OCI-LY7 (cell line): ENCODE measurements around the gene LIN9. TPM values are rescaled to one million over a fixed set of nuclear protein-coding genes. Genes with fewer than 3 reads are reported as not detected.

Experiments
- BruUV-seq: library from RNA; stranded (reverse); fragments of 400-500 nt; replicated peaks from 2 replicates; lab custom pipeline; 2021; lab: Mats Ljungman, UMichigan
- CTCF ChIA-PET: fragments of 300-600 bp; sonication (Branson Sonifier 250); formaldehyde crosslinking; loops from one replicate; lab custom pipeline; 2022; ENCODE audit warnings: antibody characterized with exemption; ENCODE audit not compliant: unreplicated experiment; lab: Charles Lee
- POLR2A ChIA-PET: fragments of 300-600 bp; sonication (Branson Sonifier 250); formaldehyde crosslinking; loops from one replicate; lab custom pipeline; 2022; ENCODE audit warnings: antibody characterized with exemption; lab: Charles Lee
- DNase-seq: peaks from one replicate; pipeline ENCODE4 v3.0.0-alpha.2; 2015; ENCODE audit warnings: low spot score
- H2AFZ ChIP-seq: fragments of 200-600 bp; sonication (generic), shearing (Covaris generic); 2 replicates; pipeline ENCODE4 v1.6.1; 2014; ENCODE audit warnings: mild to moderate bottlenecking, antibody characterized with exemption, low read length, moderate library complexity
- H3K27ac ChIP-seq: fragments of 200-600 bp; sonication (generic); 2 replicates; pipeline ENCODE4 v1.5.1; 2014; ENCODE audit warnings: mixed run types, low read depth, mild to moderate bottlenecking, moderate library complexity, low read length, inconsistent platforms; ENCODE audit not compliant: poor library complexity, severe bottlenecking
- H3K36me3 ChIP-seq: fragments of 200-600 bp; sonication (generic); 2 replicates; pipeline ENCODE4 v1.6.1; 2014; ENCODE audit warnings: mild to moderate bottlenecking, antibody characterized with exemption, low read length, moderate library complexity, mixed read lengths; ENCODE audit not compliant: insufficient read depth
- H3K4me1 ChIP-seq: fragments of 200-600 bp; sonication (generic); 2 replicates; pipeline ENCODE4 v1.5.1; 2014; ENCODE audit warnings: mild to moderate bottlenecking, low read length; ENCODE audit not compliant: insufficient read depth, poor library complexity, severe bottlenecking
- H3K4me2 ChIP-seq: fragments of 200-600 bp; sonication (generic); 2 replicates; pipeline ENCODE4 v1.6.1; 2014; ENCODE audit warnings: mild to moderate bottlenecking, low read length
- H3K4me3 ChIP-seq: fragments of 200-600 bp; sonication (generic); 2 replicates; pipeline ENCODE4 v1.5.1; 2014; ENCODE audit warnings: mild to moderate bottlenecking, low read depth, low read length; ENCODE audit not compliant: poor library complexity, severe bottlenecking
- H3K79me2 ChIP-seq: fragments of 200-600 bp; sonication (generic); 2 replicates; pipeline ENCODE4 v1.6.1; 2016; ENCODE audit warnings: low read depth, mild to moderate bottlenecking, low read length, moderate library complexity, mixed read lengths; ENCODE audit not compliant: insufficient read depth
- H3K9me2 ChIP-seq: fragments of 200-600 bp; sonication (generic); 2 replicates; pipeline ENCODE4 v1.6.1; 2016; ENCODE audit warnings: mild to moderate bottlenecking, low read length, mixed read lengths; ENCODE audit not compliant: insufficient read depth
- H3K9me3 ChIP-seq: fragments of 200-600 bp; sonication (generic); 2 replicates; pipeline ENCODE4 v1.6.1; 2014; ENCODE audit warnings: mild to moderate bottlenecking, mixed run types, low read length, mixed read lengths
- H4K20me1 ChIP-seq: fragments of 200-600 bp; sonication (generic); 2 replicates; pipeline ENCODE4 v1.6.1; 2014; ENCODE audit warnings: mild to moderate bottlenecking, antibody characterized with exemption, low read length, moderate library complexity, mixed read lengths; ENCODE audit not compliant: insufficient read depth
- EZH2phosphoT487 ChIP-seq: fragments of 200-600 bp; sonication (generic); IDR thresholded peaks from 2 replicates; pipeline ENCODE4 v1.6.1; 2018; ENCODE audit warnings: low read depth, borderline replicate concordance, mild to moderate bottlenecking, mixed run types, antibody characterized with exemption, low read length, moderate library complexity, mixed read lengths
- intact Hi-C: fragments of 100-400 bp; cut with micrococcal nuclease; formaldehyde crosslinking; loops from one replicate; pipeline ENCODE4 v1.10.0; 2022; ENCODE audit not compliant: unreplicated experiment
- total RNA-seq, 2 experiments: library from RNA; depleted of rRNA in 1 of 2; stranded (reverse); fragments of >200 nt in 1 of 2; shearing (Covaris generic) in 1 of 2; gene quantifications; 2 replicates each; pipeline ENCODE4 v1.2.3, GENCODE V29; 2014 to 2022
- TF ChIP-seq, protein P1 (sequence below): fragments of 200-600 bp; sonication (generic); conservative IDR thresholded peaks from 2 replicates; pipeline ENCODE4 v1.5.1; 2014; ENCODE audit warnings: mild to moderate bottlenecking, antibody characterized with exemption, low read length, moderate library complexity, mixed read lengths

The LIN9 gene
- total RNA-seq, 2 experiments from 2014 or later = 19.7 to 20.1 TPM

DNA sequence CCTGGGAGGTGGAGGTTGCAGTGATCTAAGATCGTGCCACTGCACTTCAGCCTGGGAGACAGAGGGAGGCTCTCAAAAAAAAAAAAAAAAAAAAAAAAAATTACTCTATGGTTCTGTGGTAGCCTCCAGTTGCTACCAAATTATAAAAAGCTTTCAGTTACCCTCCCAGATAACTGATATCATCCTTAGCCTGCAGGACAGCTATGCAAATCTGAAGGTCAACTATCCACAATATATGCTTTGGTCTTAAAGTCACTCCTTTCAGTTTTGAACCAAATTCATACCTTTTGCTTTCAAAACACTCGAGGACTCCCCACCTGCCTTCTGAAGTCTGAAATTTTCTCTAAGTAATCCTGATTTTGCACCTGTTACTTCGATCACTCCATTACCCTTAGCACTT lies 82.4 kb downstream of the LIN9 start:
- peak overlapping the region; percentile 41 for H3K27ac ChIP-seq
- H2AFZ ChIP-seq = no peak overlapping the region
- no peak for DNase-seq
- H3K4me2 ChIP-seq = peak overlapping the region; percentile 49
- H3K9me2 ChIP-seq = no peaks in the 10 kb centered on the region
- ChIA-PET POLR2A (interaction anchor here (0.6 to 2.4 kb wide), 7 partner anchors 14 to 324 kb away, joined by 3 to 9 read pairs (median 4); partner anchors contain the start of gene LIN9), CTCF (interaction anchor here (1.4 kb wide), 1 partner anchor 26 kb away, joined by 3 read pairs; no protein-coding TSS in a partner anchor)
- peaks cover 15% of the 10 kb centered on the region for H3K36me3 ChIP-seq
- no peaks in the 10 kb centered on the region for H4K20me1 ChIP-seq
- intact Hi-C loops = no loop called here
- H3K4me1 ChIP-seq = peaks cover 25% of the 10 kb centered on the region
- BruUV-seq = no TSS peak
- TF ChIP-seq, protein P1, sequence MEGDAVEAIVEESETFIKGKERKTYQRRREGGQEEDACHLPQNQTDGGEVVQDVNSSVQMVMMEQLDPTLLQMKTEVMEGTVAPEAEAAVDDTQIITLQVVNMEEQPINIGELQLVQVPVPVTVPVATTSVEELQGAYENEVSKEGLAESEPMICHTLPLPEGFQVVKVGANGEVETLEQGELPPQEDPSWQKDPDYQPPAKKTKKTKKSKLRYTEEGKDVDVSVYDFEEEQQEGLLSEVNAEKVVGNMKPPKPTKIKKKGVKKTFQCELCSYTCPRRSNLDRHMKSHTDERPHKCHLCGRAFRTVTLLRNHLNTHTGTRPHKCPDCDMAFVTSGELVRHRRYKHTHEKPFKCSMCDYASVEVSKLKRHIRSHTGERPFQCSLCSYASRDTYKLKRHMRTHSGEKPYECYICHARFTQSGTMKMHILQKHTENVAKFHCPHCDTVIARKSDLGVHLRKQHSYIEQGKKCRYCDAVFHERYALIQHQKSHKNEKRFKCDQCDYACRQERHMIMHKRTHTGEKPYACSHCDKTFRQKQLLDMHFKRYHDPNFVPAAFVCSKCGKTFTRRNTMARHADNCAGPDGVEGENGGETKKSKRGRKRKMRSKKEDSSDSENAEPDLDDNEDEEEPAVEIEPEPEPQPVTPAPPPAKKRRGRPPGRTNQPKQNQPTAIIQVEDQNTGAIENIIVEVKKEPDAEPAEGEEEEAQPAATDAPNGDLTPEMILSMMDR = no peak
- no peak for TF ChIP-seq EZH2phosphoT487
- H3K79me2 ChIP-seq = peaks cover 6% of the 10 kb centered on the region; the same call in 1 of the 2 replicates
- H3K9me3 ChIP-seq = no peaks in the 10 kb centered on the region
- no peak overlapping the region for H3K4me3 ChIP-seq

GRCh38 chr1:226223786-226224244 lies 85.1 kb downstream of the LIN9 start:
- H3K4me3 ChIP-seq = peak overlapping the region; percentile 67
- POLR2A ChIA-PET = interaction anchor here (0.5 to 1.4 kb wide), 2 partner anchors 9 to 60 kb away, joined by 3 to 6 read pairs; no protein-coding TSS in a partner anchor
- no peaks in the 10 kb centered on the region for H3K36me3 ChIP-seq
- CTCF ChIA-PET = interaction anchor here (0.5 to 0.7 kb wide), 3 partner anchors 9 to 733 kb away, joined by 3 to 4 read pairs (median 4); no protein-coding TSS in a partner anchor
- no peaks in the 10 kb centered on the region for H4K20me1 ChIP-seq
- peak overlapping the region; percentile 59 for H2AFZ ChIP-seq
- H3K27ac ChIP-seq = no peak overlapping the region
- H3K4me1 ChIP-seq = peaks cover 29% of the 10 kb centered on the region
- peak; percentile 77 for DNase-seq
- H3K79me2 ChIP-seq = no peaks in the 10 kb centered on the region
- peak overlapping the region; percentile 70 for H3K4me2 ChIP-seq
- no TSS peak for BruUV-seq
- no peaks in the 10 kb centered on the region for H3K9me2 ChIP-seq
- TF ChIP-seq EZH2phosphoT487 = no peak
- TF ChIP-seq, protein P1 = peak; percentile 58
- intact Hi-C loops = loop anchor here (5.0 kb wide), 1 partner anchor 48 kb away; no protein-coding TSS in a partner anchor
- H3K9me3 ChIP-seq = no peaks in the 10 kb centered on the region
